Right lobe of liver (tissue), 4 donors: ENCODE results near the gene PKD2L1.

Source experiments
- CTCF ChIP-seq, 4 donors: fragments of 200-600 bp in 3 of 4; fragments of 450-650 bp in 1 of 4; IDR thresholded peaks; one replicate each; pipeline versions ENCODE4 v1.5.1 to v1.8.0; 2016 to 2022; ENCODE audit warnings: antibody characterized with exemption in 4 of 4, mild to moderate bottlenecking in 2 of 4
- POLR2A ChIP-seq: fragments of 450-650 bp; IDR thresholded peaks from one replicate; pipeline ENCODE4 v1.6.1; 2017; ENCODE audit warnings: antibody characterized with exemption, mild to moderate bottlenecking
- donor health status: DM: no; HTN: no; CAD: no.
- donor health status: DM: no; HTN: no; CAD: no.
- donor health status: DM: no; HTN: yes; CAD: no.

DNA sequence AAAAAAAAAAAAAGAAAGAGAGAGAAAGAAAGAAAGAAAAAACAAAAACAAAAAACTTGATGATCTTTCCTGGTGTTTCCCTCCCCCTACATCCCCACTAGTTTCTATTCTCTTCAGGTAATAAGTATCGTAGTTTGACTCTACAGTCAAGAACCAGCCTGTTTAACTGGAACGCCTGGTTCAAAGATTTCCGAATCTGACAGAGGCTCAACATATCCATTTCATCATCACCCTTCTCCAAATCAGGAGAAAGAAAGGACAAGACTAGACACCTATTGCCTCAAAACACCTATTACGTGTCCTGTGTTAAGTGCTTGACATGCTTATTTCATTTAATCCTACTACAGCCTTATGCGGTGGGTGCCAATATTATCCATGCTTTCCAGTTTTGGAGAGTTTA lies 23.2 kb downstream of the PKD2L1 start:
- TF ChIP-seq CTCF (IDR thresholded peaks at IDR 0.05), result no peak
- TF ChIP-seq POLR2A, result no peak
